Mesodermal cell (in vitro differentiated cells): ENCODE measurements around the gene PPM1L.

ENCODE experiments used
- H3K27ac ChIP-seq: 2 replicates; pipeline ENCODE4 v1.7.0; 2013; ENCODE audit warnings: mild to moderate bottlenecking, low read depth, low read length, moderate library complexity; ENCODE audit not compliant: severe bottlenecking
- H3K36me3 ChIP-seq: 2 replicates; pipeline ENCODE4 v1.7.1; 2013; ENCODE audit warnings: mild to moderate bottlenecking, low read length, moderate library complexity; ENCODE audit not compliant: control insufficient read depth, insufficient read depth
- H3K4me1 ChIP-seq: one replicate; pipeline ENCODE4 v1.7.1; 2013; ENCODE audit warnings: mild to moderate bottlenecking, low read length; ENCODE audit not compliant: insufficient read depth, control insufficient read depth, poor library complexity, severe bottlenecking
- H3K4me3 ChIP-seq: 2 replicates; pipeline ENCODE4 v1.7.0; 2013; ENCODE audit warnings: low read length, control low read depth, mild to moderate bottlenecking; ENCODE audit not compliant: insufficient read depth, poor library complexity, severe bottlenecking; ENCODE audit errors: extremely low read depth
- H3K9me3 ChIP-seq: 2 replicates; pipeline ENCODE4 v1.7.1; 2013; ENCODE audit warnings: mild to moderate bottlenecking, low read length, moderate library complexity; ENCODE audit not compliant: control insufficient read depth
- WGBS, 2 experiments: methylation state at CpG; one replicate each; pipeline ENCODE4 v1.1.5; 2013; ENCODE audit warnings: missing lambda C conversion rate in 2 of 2; ENCODE audit not compliant: insufficient coverage in 2 of 2; 5-methylcytosine and 5-hydroxymethylcytosine counted together

Gene PPM1L

DNA sequence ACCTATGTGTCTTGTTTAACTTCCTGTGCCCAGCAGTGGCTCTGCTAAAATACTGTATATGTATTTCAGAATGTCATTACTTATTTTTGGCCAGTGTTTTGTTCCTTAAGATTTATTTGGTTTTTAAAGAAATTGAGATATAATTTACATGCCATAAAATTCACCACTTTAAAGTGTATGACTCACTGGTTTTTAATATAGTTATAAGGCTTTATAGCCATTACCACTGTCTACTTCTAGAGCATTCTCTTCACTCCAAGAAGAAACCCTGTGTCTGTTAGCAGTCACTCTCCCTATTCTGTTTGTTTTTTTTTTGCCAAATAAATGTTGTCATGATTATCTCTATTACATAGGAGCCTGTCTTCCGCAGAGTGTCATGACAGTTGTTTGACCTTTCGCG lies 25.8 kb downstream of the PPM1L start:
- WGBS, 2 experiments: no CpG with 5 or more reads among the region's 3 CpGs
- no peak overlapping the region for H3K27ac ChIP-seq
- no peaks in the 10 kb centered on the region for H3K4me1 ChIP-seq
- no peaks in the 10 kb centered on the region for H3K36me3 ChIP-seq
- no peak overlapping the region for H3K4me3 ChIP-seq
- no peaks in the 10 kb centered on the region for H3K9me3 ChIP-seq

DNA sequence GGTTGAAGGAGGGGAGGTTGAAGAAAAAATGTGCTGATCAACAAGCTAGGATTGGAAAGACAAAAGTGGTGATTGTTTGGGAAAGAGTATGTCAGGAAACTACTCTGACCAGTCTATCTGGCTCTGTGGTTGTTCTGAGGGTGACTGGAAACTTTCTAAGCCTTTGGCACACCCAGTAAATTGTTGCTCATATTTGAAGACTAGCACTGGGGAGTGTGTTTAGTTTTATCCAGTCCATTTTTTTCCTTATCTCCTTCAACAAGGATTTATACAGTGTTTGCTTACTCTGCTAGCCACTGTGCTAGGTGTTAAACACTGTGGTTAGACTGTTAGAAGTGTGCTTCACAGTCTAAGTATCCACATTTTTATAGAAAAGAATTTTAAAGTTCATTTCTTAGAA lies 28.8 kb downstream of the PPM1L start:
- no peak overlapping the region for H3K27ac ChIP-seq

DNA sequence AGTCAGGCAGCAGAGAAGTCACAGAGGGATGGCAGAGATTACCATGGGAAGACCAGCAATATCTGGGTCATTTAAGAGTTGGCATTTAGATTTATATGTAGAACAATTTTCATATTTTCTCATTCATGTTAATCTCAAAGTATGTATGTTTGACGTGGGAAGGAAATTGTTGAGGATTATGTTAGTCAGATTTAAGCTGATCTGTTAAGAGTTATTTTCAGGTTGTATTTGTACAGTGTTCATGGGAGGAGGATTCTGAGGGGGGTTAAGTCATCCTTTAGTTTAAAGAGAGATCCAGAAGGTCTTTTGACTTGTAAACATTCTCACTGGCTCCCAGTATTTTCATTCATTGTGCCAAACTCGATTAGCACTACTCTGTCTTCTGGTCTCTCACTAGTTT lies 34.7 kb downstream of the PPM1L start:
- H3K9me3 ChIP-seq: peaks cover 10% of the 10 kb centered on the region
- H3K4me3 ChIP-seq: no peak overlapping the region
- H3K4me1 ChIP-seq: no peaks in the 10 kb centered on the region
- WGBS, 2 experiments: 50% methylated on average over 1 of the region's 2 CpGs
- no peaks in the 10 kb centered on the region for H3K36me3 ChIP-seq
- no peak overlapping the region for H3K27ac ChIP-seq

More for the DNA sequence above, 28.8 kb downstream of the PPM1L start:
- H3K4me3 ChIP-seq: no peak overlapping the region
- H3K36me3 ChIP-seq: no peaks in the 10 kb centered on the region
- peaks cover 10% of the 10 kb centered on the region for H3K9me3 ChIP-seq
- no peaks in the 10 kb centered on the region for H3K4me1 ChIP-seq

DNA sequence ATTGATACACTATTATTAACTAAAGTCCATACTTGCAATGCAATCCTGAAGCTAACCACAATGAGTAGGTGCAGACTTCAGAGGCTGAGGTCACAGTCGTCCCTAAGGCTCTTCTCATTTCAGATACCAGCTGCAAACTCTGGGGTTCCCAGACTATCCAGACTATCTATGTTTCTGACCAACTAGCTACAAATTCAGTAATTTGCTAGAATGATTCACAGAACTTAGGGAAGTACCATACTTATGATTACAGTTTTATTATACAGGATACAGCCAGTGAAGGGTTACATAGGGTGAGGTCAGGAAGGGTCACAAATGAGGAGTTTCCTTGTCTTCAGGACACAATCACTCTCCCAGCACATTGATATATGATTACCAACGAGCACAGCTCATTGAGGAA lies 36.5 kb downstream of the PPM1L start:
- 86% methylated on average over 1 of the region's 2 CpGs; no CpG with 5 or more reads in 1 of the 2 experiments for WGBS, 2 experiments
- H3K4me3 ChIP-seq: no peak overlapping the region
- peaks cover 7% of the 10 kb centered on the region for H3K4me1 ChIP-seq
- no peaks in the 10 kb centered on the region for H3K36me3 ChIP-seq
- H3K27ac ChIP-seq: no peak overlapping the region
- peaks cover 6% of the 10 kb centered on the region for H3K9me3 ChIP-seq

DNA sequence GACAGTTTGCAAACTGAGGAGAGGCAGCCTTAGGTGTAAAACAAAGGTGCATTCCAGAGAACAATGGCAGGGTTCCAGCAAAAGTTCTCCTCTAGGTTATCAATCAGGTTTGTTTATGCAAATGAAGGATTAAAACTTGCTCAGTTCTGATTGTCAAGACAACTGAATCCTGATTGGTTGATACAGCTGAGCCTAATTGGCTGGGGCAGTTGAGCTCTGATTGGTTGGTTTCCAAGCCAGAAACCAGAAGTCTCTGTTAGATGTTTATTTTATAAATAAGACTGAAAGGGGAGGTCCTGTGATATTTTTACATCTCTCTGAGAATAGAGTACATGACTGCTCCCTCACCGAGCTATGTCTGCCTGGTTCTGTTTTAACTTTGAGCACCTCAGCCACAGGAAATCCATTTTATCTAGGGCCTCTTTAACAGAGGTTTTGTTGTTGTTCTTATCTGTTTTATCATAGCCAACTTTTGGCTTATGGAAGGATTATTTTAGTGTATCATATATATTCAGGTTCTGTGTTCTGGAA lies 37.8 kb downstream of the PPM1L start:
- Histone ChIP-seq H3K36me3 (no peaks in the 10 kb centered on the region), H3K9me3 (no peaks in the 10 kb centered on the region), H3K27ac (no peak overlapping the region), H3K4me3 (no peak overlapping the region), H3K4me1 (peaks cover 7% of the 10 kb centered on the region)
- WGBS, 2 experiments: 100% methylated on average over 1 of the region's 1 CpG; no CpG with 5 or more reads in 1 of the 2 experiments

DNA sequence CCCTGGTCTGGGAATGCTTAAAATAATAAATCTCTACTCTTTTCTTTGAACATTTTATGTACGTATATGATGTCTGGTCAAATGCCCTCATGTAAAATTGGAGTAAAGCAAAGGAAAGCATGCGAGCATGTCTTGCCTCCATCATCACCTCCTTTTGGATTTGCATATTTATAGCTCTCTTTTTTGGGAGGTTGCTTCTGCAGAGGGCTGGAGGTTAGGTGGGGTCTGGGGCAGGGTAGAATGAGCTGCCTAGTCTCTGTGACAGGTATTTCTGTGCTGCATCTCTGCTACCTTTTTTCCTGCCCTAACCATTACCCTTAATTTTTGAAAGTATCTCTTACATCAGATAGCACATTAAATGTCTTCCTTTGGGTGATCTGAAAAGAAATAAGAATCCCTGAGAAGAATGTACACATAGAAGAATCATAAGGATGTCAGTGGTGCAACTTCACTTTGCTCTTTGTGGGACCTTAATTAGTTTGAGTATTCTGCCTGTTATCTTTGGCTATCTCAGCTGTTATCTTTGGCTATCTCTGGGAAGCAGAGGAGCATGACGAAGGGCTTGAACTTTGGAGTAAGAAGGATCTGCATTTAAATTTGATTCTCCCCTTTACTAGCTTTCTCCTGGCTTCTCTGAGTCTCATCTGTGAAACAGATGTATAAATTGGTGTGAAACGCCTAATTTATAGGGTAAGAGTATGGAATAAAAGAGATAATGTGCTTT lies 40.2 kb downstream of the PPM1L start:
- Histone ChIP-seq H3K4me3 (no peak overlapping the region), H3K27ac (no peak overlapping the region), H3K9me3 (no peaks in the 10 kb centered on the region), H3K36me3 (no peaks in the 10 kb centered on the region), H3K4me1 (peaks cover 7% of the 10 kb centered on the region)
- WGBS, 2 experiments: 71% methylated on average over 1 of the region's 4 CpGs; no CpG with 5 or more reads in 1 of the 2 experiments

DNA sequence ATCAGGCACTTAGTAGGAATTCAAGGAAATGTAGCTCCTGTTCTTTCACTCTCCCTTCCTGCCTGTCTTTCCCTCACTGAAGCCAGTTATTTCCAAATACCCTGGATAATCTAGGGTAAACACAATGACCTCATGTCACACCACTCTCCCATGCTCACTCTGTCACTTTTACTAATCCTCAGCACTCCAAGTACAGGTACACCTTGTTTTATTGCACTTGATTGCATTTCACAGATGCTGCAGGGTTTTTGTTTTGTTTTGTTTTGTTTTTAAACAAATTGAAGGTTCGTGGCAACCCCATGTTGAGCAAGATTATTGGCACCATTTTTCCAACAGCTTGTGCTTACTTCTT lies 40.8 kb downstream of the PPM1L start:
- Histone ChIP-seq H3K36me3 (no peaks in the 10 kb centered on the region), H3K9me3 (no peaks in the 10 kb centered on the region), H3K4me3 (no peak overlapping the region), H3K27ac (no peak overlapping the region), H3K4me1 (peaks cover 7% of the 10 kb centered on the region)
- WGBS, 2 experiments: no CpG with 5 or more reads among the region's 1 CpG

DNA sequence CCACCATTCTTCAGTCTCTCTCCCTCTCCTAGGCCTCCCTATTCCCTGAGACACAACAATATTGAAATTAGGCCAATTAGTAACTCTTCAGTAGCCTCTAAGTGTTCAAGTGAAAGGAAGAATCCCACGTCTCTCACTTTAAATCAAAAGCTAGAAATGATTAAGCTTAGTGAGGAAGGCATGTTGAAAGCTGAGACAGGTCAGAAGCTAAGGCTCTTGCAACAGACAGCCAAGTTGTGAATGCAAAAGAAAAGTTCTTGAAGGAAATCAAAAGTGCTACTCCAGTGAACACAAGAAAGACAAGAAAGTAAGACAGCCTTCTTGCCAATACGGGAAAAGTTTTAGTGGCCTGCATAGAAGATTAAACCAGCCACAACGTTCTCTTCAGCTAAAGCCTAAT lies 41.3 kb downstream of the PPM1L start:
- WGBS, 2 experiments: 88 to 92% methylated on average over 2 of the region's 3 CpGs
- no peaks in the 10 kb centered on the region for H3K9me3 ChIP-seq
- no peak overlapping the region for H3K4me3 ChIP-seq
- no peaks in the 10 kb centered on the region for H3K36me3 ChIP-seq
- peaks cover 7% of the 10 kb centered on the region for H3K4me1 ChIP-seq
- no peak overlapping the region for H3K27ac ChIP-seq

DNA sequence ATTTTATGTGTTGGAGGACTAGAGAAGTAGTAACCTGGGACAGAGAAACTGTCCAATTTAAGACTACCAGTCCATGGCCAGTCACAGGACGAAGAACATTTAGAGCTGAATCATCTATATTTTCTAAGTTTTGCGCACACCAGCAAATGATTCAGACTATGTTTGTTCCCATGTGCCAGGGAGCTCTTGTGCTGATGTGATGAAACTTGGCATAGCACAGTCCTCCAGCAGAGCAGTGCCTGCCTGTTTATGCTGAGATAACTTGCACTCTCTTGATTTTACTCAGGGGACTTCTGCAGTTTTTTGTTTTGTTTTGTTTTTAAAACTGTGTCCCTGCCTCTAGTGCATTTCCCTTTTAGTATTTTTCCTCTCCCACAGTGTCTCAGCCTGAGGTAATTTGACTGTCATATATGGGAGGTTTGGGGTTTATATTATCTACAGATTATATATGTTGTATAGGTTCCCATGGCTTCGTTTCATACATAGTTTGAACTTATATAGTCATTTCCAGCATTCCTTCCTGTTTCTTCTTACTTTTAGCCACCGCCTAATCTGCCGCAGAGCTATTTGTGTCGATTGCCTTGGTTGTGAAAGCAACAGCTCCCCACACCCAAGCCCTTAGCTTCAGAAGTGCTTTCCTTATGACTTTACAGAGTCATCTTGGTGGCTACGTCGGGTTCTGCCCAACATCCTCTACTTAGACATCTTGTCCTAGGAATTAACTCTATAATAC lies 45.5 kb downstream of the PPM1L start:
- Histone ChIP-seq H3K4me1 (peaks cover under 1% of the 10 kb centered on the region), H3K27ac (no peak overlapping the region), H3K36me3 (no peaks in the 10 kb centered on the region), H3K9me3 (no peaks in the 10 kb centered on the region), H3K4me3 (no peak overlapping the region)
- 86 to 91% methylated on average over 7 of the region's 8 CpGs for WGBS, 2 experiments

DNA sequence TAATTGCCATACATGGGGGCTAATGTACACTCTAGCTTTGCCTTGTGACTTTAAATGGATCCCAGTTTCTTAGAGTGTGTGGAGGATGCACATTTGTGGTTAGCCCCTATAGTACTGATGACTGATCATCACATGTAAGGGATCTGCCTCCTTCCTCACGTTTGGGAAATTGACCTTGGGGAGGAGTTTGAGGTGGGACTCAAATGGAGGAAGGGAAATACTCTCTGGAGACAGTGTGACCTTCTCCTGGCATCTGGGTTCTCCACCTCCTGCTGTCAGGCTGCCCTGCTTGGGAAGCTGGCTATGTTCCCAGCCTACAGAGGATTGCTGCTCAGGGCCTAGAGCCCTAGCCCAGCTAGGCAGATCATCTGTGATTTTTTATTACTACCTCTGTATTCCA lies 48.7 kb downstream of the PPM1L start:
- H3K27ac ChIP-seq: no peak overlapping the region
- no peaks in the 10 kb centered on the region for H3K9me3 ChIP-seq
- no CpG with 5 or more reads among the region's 1 CpG for WGBS, 2 experiments
- no peak overlapping the region for H3K4me3 ChIP-seq
- H3K36me3 ChIP-seq: no peaks in the 10 kb centered on the region
- H3K4me1 ChIP-seq: no peaks in the 10 kb centered on the region

DNA sequence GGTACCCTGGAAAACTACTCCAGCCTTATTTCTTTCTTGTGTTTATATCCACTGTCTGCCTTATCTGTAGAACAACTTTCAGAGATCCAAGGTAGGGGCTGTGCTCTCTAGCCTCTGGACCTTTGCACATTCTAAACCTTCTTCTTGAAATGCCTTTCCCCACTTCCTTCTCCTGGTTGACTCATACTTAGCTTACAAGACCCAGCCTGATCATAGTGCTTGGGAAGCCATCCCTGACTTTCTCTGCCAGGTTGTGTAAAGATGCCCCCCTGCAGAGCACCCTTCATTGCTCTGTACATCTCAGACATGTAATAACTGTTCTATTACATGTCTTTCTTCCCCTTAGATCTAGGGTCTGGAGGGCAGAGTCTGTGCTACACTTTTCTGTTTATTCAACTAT lies 50.1 kb downstream of the PPM1L start:
- Histone ChIP-seq H3K27ac (no peak overlapping the region), H3K4me1 (no peaks in the 10 kb centered on the region), H3K36me3 (no peaks in the 10 kb centered on the region), H3K4me3 (no peak overlapping the region), H3K9me3 (no peaks in the 10 kb centered on the region)
